ENCODE data around the gene CDK17.
A peak's percentile ranks its signal among the peaks of the same experiment; 100 is the strongest.
"Not testable (repeated sequence)": the region's sequence is repeated elsewhere in the genome, so short reads cannot be mapped to it uniquely, and the experiment has no call there.

The CDK17 gene

GRCh38 chr12:96399919-96400630, at the start of gene CDK17:
TSS of gene CDK17 (minus strand) at chr12:96400439. CDS start at chr12:96334836, 65,603 bp downstream.
- DNase-seq: peak; percentile 83

GRCh38 chr12:96448300-96448699, 48.1 kb upstream of the CDK17 start:
- no peak for DNase-seq

- DNase-seq: no peak
Measured at GRCh38 chr12:96447256-96447655, 47.0 kb upstream of the CDK17 start.

GRCh38 chr12:96445691-96446583, 45.7 kb upstream of the CDK17 start:
- DNase-seq: no peak

GRCh38 chr12:96444399-96444798, 44.2 kb upstream of the CDK17 start:
- no peak for DNase-seq

- no peak for DNase-seq
Measured at GRCh38 chr12:96442906-96443305, 42.7 kb upstream of the CDK17 start.

GRCh38 chr12:96441816-96442215, 41.6 kb upstream of the CDK17 start:
- DNase-seq: no peak

- DNase-seq: no peak
Measured at GRCh38 chr12:96438330-96438729, 38.1 kb upstream of the CDK17 start.

- no peak for DNase-seq
Measured at GRCh38 chr12:96437171-96437445, 36.9 kb upstream of the CDK17 start.

GRCh38 chr12:96436366-96437170, 36.3 kb upstream of the CDK17 start:
- no peak for DNase-seq

GRCh38 chr12:96434107-96434506, 33.9 kb upstream of the CDK17 start:
- no peak for DNase-seq

GRCh38 chr12:96432496-96433321, 32.5 kb upstream of the CDK17 start:
- DNase-seq: not testable (repeated sequence)

- DNase-seq: no peak
Measured at GRCh38 chr12:96431067-96431466, 30.8 kb upstream of the CDK17 start.

- DNase-seq: peak; percentile 30
Measured at GRCh38 chr12:96427269-96427729, 27.1 kb upstream of the CDK17 start.

GRCh38 chr12:96425951-96426350, 25.7 kb upstream of the CDK17 start:
- DNase-seq: no peak

GRCh38 chr12:96425321-96425720, 25.1 kb upstream of the CDK17 start:
- no peak for DNase-seq

GRCh38 chr12:96424601-96425000, 24.4 kb upstream of the CDK17 start:
- no peak for DNase-seq

GRCh38 chr12:96422192-96422591, 22.0 kb upstream of the CDK17 start:
- no peak for DNase-seq

- no peak for DNase-seq
Measured at GRCh38 chr12:96421014-96421413, 20.8 kb upstream of the CDK17 start.

- DNase-seq: no peak
Measured at GRCh38 chr12:96420277-96420835, 20.1 kb upstream of the CDK17 start.

GRCh38 chr12:96419576-96420276, 19.5 kb upstream of the CDK17 start:
- no peak for DNase-seq

Measured in NCI-H146 (cell line).